MV-4-11 (cell line): Measurements from ENCODE around the gene KCTD7.
"Not testable (repeated sequence)": the region's sequence is repeated elsewhere in the genome, so short reads cannot be mapped to it uniquely, and the experiment has no call there.

Experiments used
- DNase-seq: peaks from one replicate; lab custom pipeline; 2025; lab: John Stamatoyannopoulos, UW

Gene KCTD7

DNA sequence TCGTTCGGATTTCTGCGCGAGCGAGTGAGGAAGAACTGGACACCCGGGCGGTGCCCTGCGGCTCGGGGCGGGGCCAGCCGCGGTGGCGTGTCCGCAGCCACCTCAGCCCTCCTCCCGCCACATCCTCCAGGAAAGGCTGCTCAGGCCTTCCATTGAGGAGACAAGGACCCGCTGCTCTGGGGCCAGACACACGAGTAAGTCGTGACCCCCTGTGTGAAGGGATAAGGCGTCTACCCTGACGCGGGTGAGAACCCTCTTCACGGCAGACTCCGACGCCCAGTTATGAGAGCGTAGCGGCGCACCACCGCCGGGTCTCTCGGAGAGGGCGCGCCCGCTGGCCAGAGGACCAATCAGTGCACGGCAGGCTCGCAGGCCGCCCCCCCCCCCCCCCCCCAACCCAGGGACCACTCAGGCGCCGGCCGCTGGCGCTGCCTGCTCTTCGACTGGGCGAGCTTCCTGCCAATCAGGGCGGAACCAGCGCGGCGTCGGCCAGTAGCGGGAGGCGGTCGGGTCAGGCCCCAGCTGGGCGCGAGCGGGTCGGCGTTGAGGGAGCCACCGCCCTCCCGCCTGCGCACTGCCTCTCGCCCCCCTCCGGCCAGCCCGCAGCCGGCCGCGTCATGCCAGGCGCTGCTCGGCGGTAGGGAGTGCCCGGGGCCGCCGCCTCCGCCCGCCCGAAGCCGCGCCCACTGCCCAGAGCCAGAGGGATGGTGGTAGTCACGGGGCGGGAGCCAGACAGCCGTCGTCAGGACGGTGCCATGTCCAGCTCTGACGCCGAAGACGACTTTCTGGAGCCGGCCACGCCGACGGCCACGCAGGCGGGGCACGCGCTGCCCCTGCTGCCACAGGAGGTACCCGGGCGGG is at the start of gene KCTD7:
Gene KCTD7 (plus strand): TSS at position 521 of the 861 bp plus-strand sequence. CDS start 184 bp downstream, at position 705.
- DNase-seq = peak; percentile 92

DNA sequence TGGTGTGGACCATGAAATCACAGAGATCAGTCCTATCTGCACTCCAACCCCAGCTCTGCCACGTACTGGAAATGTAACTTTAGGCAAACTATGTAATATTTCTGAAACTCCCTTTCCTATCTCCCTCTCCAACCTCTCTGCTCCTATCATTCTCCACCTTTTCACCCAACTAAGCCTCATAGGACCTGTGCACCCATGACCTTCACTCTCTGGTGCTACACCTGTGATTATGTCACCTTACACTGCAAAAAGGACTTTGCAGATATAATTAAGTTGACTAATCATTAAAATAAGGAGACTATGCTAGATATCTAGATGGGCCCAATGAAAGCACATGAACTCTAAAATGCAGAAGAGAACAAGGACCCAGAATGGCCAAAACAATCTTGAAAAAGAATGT is 48.3 kb upstream of the KCTD7 start:
- not testable (repeated sequence) for DNase-seq

DNA sequence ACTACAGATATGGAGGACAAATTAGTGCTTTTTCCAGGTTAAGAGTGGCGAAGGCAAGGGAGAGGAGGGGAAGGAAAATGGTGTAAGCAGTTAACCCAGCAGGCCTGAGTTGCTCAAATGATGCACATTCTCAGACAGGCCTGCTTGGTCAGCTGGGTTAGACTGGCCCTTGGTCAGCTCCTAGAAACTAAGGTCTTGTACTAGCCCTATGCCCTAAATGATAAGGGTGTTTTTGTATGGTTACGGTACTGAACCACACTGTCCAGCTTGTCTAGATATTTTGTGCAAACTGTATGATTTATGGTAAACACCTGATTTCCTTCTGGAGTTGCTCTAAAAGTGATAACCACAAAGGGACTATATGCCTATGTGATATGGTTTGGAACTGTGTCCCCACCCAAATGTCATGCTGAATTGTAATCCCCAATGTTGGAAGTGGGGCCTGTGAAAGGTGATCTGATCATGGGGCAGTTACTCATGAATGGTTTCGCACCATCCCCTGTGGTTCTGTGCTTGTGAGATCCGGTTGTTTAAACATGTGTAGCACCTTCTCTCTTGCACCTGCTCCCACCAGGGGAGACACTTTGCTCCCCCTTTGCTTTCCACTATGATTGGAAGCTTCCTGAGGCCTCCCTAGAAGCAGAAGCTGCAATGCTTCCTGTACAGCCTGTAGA is 45.7 kb upstream of the KCTD7 start:
- DNase-seq = not testable (repeated sequence)

- peak; percentile 44 for DNase-seq
Observed at GRCh38 chr7:66583490-66584110, 45.1 kb upstream of the KCTD7 start.

DNA sequence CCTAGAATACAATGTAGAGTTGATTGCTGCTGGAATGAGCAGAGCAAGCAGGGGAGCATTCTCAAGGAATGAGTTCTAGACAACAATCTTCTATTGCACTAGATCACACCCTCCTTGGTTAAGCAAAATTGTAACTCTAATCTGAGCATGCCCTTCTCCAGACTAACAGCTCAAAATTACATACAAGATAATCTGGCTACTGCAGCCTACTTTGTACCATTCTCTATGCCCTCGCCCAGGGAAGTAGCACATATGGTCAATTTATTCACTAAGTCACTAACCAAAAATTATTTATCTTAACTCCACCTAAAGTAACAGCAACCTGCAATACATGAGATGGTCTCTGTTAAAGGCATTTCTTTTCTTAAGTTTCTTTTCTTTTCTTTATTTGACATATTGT is 42.5 kb upstream of the KCTD7 start:
- no peak for DNase-seq

- DNase-seq = not testable (repeated sequence)
Observed at GRCh38 chr7:66588226-66588625, 40.5 kb upstream of the KCTD7 start.

DNA sequence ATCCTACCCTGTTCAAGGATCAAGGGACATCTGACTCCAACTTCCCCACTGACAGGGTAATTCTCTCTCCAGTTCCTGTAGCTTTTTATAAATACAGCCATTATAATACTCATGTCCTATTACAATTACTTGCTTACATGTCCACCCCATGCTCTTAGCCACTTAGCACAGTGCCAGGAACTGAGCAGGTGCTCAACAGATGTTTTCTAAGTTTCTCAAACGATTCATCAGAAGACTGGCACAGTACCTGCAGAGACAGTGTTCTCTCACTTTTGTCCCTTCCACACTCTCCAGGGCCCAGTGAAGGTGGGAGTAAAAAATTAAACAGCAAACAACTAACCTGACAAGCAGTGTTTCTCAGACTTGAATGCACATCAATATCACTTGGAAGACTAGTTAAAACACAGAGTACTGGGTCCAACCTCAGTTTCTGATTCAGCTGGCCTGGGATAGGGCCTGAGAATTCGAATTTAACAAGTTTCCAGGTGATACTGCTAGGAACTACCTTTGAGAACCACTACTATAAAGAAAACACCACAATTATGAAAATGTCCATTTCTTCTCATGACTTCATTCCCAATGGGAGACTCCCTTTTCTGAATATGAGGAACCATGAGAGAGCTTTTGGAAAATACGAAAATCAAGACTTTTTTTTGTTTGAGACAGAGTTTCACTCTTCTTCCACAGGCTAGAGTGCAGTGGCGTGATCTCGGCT is 39.7 kb upstream of the KCTD7 start:
- DNase-seq = not testable (repeated sequence)

DNA sequence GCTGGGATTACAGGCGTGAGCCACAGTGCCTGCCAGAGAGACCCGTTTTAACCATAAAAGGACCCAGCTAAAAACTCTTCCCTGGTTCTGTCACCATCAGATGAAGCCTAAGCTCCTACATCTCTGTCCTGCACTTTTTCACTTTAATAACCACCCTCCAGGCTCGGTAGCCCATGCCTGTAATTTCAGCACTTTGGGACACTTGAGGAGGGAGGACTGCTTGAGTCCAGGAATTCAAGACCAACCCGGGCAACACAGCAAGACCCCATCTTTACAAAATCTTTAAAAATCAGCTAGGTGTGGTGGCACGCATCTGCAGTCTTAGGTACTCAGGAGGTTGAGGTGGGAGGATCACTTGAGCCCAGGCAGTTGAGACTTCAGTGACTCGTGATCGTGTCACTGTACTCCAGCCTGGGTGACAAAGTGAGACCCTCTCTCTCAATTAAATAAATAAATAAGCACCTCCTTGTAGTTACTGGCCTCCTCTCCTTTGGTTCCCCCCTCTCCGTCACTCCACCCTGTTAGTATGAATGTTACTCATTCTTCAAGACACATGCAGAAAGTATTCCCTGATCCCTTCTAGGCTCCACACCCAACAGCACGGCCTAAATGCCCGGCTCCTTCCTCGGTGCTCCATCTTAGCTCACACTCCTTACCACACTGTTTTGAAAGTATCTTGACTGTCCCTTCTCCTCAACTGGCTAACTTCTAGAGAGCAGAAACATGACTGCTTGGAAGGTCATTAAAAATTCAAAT is 38.2 kb upstream of the KCTD7 start:
- not testable (repeated sequence) for DNase-seq

- DNase-seq = not testable (repeated sequence)
Observed at GRCh38 chr7:66591058-66591798, 37.5 kb upstream of the KCTD7 start.

- DNase-seq = peak; percentile 79
Observed at GRCh38 chr7:66591799-66592596, 36.7 kb upstream of the KCTD7 start.

- DNase-seq = not testable (repeated sequence)
Observed at GRCh38 chr7:66592597-66593146, 36.0 kb upstream of the KCTD7 start.

DNA sequence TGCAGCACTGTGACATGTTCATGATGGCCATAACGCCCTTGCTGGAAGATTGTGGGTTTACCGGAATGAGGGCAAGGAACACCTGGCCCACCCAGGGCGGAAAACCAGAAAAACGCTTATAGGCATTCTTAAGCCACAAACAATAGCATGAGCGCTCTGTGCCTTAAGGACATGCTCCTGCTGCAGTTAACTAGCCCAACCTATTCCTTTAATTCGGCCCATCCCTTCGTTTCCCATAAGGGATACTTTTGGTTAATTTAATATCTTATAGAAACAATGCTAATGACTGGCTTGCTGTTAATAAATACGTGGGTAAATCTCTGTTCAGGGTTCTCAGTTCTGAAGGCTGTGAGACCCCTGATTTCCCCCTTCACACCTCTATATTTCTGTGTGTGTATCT is 34.6 kb upstream of the KCTD7 start:
- not testable (repeated sequence) for DNase-seq

DNA sequence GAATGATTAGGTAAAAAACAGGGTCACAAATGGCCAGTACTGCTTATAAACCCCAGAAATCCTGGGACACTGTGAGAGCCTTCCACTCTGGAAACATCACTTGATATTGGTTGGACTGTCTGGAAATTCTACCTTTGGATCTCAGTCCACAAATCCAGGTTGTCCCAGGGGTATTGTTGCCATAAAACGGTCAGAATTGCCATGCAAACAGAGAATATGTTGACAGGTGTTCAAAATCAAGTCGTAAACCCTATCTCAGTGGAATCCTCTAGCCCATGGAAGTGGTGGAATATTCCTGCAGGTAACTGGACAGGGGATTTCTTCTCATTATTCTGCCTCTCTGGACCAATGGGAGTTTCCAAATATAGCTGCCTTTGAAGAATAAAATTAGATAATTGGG is 31.2 kb upstream of the KCTD7 start:
- DNase-seq = no peak

GRCh38 chr7:66602159-66602558 is 26.5 kb upstream of the KCTD7 start:
- DNase-seq = no peak

DNA sequence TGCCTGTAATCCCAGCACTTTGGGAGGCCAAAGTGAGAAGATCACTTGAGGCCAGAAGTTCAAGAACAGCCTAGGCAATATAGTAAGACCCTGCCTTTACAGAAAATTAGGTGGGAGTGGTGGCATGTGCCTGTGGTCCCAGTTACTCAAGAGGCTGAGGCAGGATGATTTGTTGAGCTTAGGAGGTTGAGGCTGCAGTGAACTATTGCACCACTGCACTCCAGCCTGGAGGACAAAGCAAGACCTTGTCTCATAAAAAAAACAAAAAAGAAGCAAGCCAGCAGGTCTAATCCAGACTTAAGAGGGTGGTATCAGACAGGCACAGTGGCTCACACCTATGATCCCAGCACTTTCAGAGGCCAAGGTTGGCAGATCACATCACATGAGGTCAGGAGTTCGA is 24.5 kb upstream of the KCTD7 start:
- no peak for DNase-seq

- DNase-seq = not testable (repeated sequence)
Observed at GRCh38 chr7:66606540-66607291, 22.0 kb upstream of the KCTD7 start.

DNA sequence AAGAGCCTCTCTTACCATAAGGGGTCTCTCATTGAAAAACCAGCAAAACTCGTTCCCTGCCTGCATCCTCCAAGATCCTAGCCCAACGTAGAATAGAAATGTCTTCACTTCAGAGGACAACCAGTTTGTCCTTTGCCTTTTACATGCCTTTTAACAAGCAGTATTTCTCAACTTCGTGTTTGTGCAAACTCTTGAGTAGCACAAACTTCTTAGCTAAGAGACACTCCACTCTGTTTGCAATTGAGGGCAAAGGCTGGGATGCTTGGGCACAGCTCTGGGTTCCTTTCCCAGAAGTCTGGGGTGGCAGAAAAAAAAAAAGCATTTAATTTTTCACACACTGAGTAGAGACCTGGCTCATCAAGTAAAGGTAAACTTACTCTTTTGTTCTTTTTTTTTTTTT is 19.5 kb upstream of the KCTD7 start:
- DNase-seq = no peak

DNA sequence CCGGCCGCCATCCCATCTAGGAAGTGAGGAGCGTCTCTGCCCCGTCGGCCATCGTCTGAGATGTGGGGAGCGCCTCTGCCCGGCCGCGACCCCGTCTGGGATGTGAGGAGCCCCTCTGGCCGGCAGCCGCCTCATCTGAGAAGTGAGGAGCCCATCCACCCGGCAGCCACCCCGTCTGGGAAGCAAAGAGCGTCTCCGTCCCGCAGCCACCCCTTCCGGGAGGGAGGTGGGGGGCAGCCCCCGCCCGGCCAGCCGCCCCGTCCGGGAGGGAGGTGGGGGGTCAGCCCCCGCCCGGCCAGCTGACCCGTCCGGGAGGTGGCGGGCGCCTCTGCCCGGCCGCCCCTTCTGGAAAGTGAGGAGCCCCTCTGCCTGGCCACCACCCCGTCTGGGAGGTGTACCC is 14.1 kb upstream of the KCTD7 start:
- DNase-seq = not testable (repeated sequence)

DNA sequence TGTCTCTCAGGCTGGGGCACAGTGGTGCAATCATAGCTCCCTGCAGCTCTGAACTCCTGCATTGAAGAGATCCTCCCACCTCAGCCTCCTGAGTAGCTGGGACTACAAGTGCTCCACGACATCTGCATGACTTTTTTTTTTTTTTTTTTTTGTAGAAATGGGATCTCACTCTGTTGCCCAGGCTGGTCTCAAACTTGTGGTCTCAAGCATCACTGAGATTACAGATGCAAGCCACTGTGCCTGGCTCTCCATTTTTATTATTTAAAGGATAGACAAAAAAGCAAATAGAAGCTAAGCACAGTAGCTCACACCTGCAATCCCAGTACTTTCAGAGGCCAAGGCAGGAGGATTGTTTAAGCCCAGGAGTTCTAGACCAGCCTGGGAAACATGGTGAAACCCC is 13.0 kb upstream of the KCTD7 start:
- no peak for DNase-seq
